Hematopoietic multipotent progenitor cell treated with erythropoietin and hydrocortisone succinate and interleukin-3 and kit ligand, for 8 days (in vitro differentiated cells): ENCODE data around the gene PERP.
"Not testable (repeated sequence)": the region's sequence is repeated elsewhere in the genome, so short reads cannot be mapped to it uniquely, and the experiment has no call there.

Source experiments
- DNase-seq: peaks from one replicate; pipeline ENCODE4 v3.0.0-alpha.2; 2015

The PERP gene

DNA sequence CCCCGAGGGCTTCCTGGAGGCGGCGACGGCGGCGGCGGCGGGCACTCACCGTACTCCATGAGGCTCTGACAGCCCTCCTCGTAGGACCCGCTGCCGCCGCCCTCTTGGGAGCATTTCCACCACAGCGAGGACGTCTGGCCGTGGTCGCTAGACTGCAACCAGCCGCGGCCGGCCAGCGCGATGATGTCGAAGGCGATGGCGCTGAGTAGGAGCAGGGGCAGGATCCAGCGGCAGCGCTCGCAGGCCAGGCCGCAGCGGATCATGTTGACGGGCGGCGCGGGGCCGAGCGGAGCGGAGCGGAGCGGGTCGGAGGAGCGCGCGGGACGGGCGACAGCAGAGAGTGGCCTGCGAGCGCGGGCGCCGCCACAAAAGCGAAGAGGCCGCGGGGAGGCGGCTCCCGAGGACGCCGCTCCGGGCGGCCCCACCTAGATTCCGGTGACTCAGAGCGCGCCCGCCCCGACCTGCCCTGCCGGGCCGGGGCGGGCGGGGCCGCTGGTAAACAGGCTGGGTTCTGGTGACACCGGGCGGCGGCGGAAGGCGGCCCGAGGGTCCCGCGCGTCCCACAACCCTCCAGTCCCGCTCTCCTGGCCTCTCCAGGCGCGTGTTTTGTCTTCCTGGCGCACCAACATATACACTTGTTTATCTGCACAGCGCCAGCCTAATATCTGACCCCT is at the start of gene PERP:
PERP (minus strand) TSS at position 342 of the 674 bp plus-strand sequence; CDS start at position 263, 79 bp downstream.
- peak; percentile 34 for DNase-seq

- no peak for DNase-seq
These were observed 48.2 kb upstream of the PERP start for GRCh38 chr6:138155443-138155842.

GRCh38 chr6:138146544-138146943 is 39.3 kb upstream of the PERP start:
- no peak for DNase-seq

- no peak for DNase-seq
These were observed 38.2 kb upstream of the PERP start for GRCh38 chr6:138145402-138145801.

GRCh38 chr6:138142806-138143205 is 35.6 kb upstream of the PERP start:
- DNase-seq: no peak

GRCh38 chr6:138129190-138129589 is 22.0 kb upstream of the PERP start:
- no peak for DNase-seq

GRCh38 chr6:138128096-138128495 is 20.9 kb upstream of the PERP start:
- no peak for DNase-seq

DNA sequence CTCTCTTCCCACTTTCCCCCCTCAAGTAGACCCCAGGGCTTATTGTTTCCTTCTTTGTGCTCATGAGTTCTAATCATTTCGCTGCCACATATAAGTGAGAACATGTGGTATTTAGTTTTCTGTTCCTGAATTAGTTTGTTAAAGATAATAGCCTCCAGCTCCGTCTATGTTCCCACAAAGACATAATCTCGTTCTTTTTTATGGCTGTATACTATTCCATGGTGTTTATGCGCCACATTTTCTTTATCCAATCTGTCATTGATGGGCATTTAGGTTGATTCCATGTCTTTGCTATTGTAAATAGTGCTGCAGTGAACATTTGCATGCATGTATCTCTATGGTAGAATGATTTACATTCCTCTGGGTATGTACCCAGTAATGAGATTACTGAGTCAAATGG is 16.9 kb upstream of the PERP start:
- no peak for DNase-seq

DNA sequence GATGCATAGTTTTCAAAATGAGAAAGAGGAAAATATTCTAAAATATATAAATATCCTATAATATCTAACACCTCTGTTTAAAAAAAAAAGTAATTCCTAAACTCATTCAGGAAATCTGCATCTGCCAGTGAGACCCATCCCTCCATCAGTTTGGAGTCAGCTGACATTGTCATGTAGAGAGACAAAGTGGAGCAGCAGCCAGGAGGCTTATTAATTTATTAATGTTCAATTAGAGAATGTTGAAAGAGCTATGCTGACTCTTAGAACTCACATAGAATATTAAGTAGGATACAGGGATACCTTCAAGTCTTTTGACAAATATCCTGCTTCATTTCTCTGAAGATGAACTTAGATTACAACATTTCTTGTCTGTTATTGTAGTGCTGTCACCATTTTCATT is 12.8 kb upstream of the PERP start:
- DNase-seq: no peak

GRCh38 chr6:138119229-138119628 is 12.0 kb upstream of the PERP start:
- not testable (repeated sequence) for DNase-seq

- no peak for DNase-seq
These were observed 10.2 kb upstream of the PERP start for GRCh38 chr6:138117376-138117914.

- no peak for DNase-seq
These were observed 9.4 kb upstream of the PERP start for GRCh38 chr6:138116661-138116999.

DNA sequence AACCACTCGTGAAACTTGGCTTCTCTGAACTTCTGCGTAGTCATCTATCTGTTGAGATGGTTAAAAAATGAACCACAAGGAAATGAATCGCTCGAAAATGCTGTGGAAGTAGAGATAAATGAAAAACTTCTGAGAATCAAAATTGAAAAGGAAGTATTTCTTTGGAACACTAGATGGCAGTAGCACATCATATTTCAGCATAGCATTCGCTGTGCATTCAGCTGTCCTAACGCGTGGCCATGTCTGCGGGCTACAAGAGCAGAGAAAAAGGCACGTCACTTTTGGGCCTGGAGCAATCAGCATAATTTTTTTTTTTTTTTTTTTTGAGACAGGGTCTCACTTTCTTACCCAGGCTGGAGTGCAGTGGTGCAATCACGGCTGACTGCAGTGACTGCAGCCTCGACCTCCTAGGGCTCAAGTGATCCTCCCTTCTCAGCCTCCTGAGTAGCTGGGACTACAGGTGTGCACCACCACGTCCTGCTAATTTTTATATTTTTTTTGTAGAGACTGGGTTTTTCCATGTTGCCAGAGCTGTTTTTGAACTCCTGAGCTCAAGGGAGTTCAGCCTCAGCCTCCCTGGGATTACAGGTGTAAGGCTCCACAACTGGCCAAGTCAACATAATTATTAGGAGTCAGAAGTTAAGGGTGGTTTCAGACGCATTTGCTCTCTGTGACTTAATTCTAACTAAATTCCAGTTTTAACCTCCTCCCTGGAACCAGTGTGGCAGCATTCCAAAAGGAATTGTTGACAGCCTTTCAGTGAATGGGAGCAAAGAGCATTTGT is 8.8 kb upstream of the PERP start:
- DNase-seq: peak; percentile 69

DNA sequence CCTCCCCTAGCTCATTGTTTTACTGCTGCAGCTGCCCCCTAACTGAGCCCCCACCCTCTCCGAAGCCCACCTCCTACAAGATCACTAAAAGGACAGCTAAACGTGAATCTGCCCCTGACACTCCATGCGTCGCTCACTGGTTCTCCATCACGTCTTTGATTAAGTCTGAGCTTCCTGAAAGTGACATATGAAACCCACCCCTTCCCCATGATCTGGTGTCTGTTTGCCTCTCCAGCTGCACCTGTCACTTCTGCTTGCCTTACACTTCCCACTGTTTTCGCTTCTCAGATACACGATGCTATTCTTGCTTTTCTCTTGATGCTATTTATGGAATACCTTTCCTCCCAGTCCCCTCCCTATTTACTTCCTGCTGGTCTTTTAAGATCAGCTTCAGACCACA is 8.0 kb upstream of the PERP start:
- DNase-seq: no peak

DNA sequence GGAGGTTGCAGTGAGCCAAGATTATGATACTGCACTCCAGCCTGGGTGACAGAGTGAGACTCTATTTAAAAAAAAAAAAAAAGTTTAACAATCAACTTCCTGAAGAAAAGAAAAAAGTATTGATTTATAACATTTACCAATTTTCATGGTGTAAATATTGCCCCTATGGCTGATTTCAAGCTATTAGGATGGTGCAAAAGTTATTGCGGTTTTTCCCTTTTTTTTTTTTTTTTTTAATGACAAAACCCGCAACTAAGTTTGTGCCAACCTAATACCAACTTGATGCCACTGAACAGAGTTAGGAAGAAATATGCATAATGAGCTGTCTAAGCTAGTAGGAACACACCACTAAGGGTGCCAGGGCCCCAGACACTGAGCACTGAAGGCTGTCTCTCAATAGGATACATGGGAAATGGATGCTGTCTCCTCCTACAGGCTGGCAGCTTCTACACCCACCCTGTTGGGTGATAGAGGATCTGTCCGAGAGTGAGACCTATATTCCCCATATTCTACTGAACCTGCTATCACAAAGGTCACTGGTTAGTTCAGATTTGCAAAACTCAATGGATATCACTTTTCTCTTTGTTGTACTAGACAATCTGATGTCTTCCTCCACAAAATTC is 6.5 kb upstream of the PERP start:
- no peak for DNase-seq

DNA sequence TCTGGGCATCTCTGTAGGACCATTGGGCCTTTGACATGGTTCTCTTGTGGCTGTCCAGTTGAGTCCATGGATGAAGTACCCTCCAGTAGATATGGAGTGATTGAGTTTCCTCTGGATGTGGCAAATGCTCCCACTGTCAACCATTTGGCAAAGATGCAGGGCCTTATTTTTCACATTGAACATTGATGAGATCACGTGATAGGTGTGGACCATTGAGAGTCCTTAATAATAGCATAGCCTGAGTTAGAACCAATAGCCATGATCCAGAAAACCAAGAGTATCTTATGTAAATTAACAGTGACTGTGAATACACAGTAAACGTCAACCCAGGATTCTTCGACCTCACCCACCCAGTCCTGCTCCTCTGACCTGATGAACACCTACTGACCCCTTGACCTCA is 3.0 kb upstream of the PERP start:
- no peak for DNase-seq

GRCh38 chr6:138109042-138109997 is 2.1 kb upstream of the PERP start:
- peak; percentile 64 for DNase-seq

DNA sequence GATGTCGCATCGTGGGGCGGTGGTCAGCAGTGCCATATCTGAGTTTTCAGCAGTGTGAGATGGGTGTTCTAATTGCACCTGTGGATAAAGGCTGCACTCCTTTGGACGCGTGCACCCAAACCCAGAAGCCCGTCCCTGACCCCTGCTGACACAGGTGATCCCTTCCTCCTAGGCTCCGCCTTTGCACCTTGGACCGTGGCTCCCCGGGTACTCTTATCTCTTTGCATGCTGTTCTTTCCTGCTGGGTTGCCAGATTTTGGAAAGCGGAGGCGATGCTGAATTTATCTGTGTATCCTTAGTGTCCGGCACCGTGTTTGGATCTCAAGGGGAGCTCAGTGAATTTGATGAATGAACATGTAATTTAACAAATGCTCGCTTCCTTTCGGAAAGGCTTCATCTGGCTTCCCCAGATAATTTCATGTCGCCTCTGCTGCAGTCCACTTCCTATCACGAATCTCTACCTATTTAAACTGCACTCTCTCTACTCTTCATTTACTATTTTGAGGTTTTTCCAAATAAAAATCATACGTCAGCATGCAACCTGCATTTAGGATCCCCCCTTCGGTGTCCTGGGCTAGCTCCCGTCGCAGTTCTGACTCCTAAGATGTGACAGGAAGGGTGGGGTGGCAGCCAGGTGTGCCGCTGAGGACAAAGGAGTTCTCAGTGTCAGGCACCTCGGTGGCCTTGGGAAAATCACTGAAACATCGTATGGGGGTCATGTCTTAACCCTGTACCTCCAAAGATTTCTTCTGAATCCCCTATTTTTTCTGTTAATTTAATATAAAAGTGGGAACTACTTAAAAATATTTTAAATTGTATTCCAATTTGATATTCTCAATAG is 753 bp upstream of the PERP start:
- no peak for DNase-seq

- DNase-seq: no peak
These were observed 548 bp downstream of the PERP start for GRCh38 chr6:138106665-138107077.

DNA sequence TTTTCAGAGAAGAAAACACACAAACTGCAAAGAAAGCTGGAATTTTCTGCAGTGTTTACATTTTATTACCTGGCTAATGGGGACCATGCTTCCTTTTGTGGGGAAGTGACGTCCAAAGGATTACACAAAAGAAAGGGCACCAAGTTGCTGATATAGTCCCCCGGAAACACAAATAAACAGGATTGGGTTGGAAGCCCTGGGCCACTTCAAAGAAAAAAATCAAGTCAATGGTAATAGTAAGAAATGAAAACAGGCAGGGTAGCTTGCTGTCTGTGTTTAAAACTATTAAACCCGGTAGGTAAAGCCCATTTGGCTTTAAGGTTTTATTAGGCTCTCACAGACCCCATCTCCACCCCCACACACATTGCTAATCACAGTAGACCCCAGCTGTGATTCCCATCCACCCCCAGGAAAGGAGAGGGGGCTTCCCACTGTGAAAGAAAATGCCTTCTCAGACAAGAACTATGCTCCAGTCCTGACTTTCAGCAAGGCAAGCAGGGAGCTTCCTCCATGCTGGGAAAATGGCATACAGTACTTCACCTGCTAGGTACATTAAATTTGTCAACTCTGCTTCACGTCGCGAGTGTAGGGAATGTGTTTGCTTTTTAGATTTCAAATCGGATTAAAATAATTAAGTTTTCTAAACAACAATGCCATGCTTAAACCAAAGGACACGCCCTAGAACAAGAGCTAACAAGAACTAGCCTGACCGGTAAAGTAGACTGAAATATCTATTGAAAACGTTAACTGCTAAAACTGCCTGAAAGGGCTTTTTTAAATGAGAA is 1.1 kb downstream of the PERP start:
- DNase-seq: no peak

DNA sequence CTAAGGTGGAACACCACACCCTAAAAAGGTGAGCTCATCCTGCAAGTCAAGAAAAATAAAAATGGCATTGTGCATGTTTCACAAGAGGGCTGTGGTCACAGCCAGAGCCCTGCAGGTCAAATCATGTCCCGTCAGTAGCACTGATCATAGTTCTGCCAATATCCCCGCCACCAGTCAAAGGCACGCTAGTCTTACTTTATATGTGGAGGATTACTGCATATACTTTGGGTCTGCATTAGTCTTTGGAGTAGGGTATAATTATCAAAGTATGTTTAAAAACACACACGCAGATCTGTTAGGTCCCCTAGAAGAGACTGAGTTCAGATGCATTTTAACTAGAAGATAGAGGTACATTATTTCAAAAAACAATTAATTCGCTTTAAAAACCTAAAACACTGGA is 1.8 kb downstream of the PERP start:
- DNase-seq: no peak
